ENCODE data around the gene DPP6.

DPP6 gene

GRCh38 chr7:154425271-154425670, 373.1 kb downstream of the DPP6 start:
- no peak overlapping the region for H3K4me3 ChIP-seq (ENCODE audit: low read depth in 1 of 2, low read length in 1 of 2)
- no peaks in the 10 kb centered on the region for H3K9me3 ChIP-seq
- H3K4me1 ChIP-seq (ENCODE audit: control insufficient read depth in 1 of 2, insufficient read depth in 1 of 2, low read depth in 1 of 2, low read length in 1 of 2), result no peaks in the 10 kb centered on the region
- H3K27me3 ChIP-seq, result no peaks in the 10 kb centered on the region
- no peak for TF ChIP-seq CTCF (IDR thresholded peaks at IDR 0.05)
- no peak overlapping the region for H3K27ac ChIP-seq
- H3K36me3 ChIP-seq, result no peaks in the 10 kb centered on the region

- no peaks in the 10 kb centered on the region for H3K36me3 ChIP-seq
- no peak overlapping the region for H3K27ac ChIP-seq
- H3K4me3 ChIP-seq (ENCODE audit: low read depth in 1 of 2, low read length in 1 of 2), result no peak overlapping the region
- no peaks in the 10 kb centered on the region for H3K4me1 ChIP-seq (ENCODE audit: control insufficient read depth in 1 of 2, insufficient read depth in 1 of 2, low read depth in 1 of 2, low read length in 1 of 2)
- no peaks in the 10 kb centered on the region for H3K9me3 ChIP-seq
- TF ChIP-seq CTCF (IDR thresholded peaks at IDR 0.05), result no peak
- no peaks in the 10 kb centered on the region for H3K27me3 ChIP-seq
Observed at GRCh38 chr7:154426778-154427177, 374.6 kb downstream of the DPP6 start.

- no peak overlapping the region for H3K27ac ChIP-seq
- no peak for TF ChIP-seq CTCF (IDR thresholded peaks at IDR 0.05)
- no peaks in the 10 kb centered on the region for H3K9me3 ChIP-seq
- H3K36me3 ChIP-seq, result no peaks in the 10 kb centered on the region
- H3K4me1 ChIP-seq (ENCODE audit: control insufficient read depth in 1 of 2, insufficient read depth in 1 of 2, low read depth in 1 of 2, low read length in 1 of 2), result no peaks in the 10 kb centered on the region
- no peaks in the 10 kb centered on the region for H3K27me3 ChIP-seq
- no peak overlapping the region for H3K4me3 ChIP-seq (ENCODE audit: low read depth in 1 of 2, low read length in 1 of 2)
Observed at GRCh38 chr7:154427533-154427932, 375.3 kb downstream of the DPP6 start.

- Histone ChIP-seq H3K4me3 (ENCODE audit: low read depth in 1 of 2, low read length in 1 of 2) (no peak overlapping the region), H3K27me3 (no peaks in the 10 kb centered on the region), H3K27ac (no peak overlapping the region), H3K9me3 (no peaks in the 10 kb centered on the region), H3K36me3 (no peaks in the 10 kb centered on the region), H3K4me1 (ENCODE audit: control insufficient read depth in 1 of 2, insufficient read depth in 1 of 2, low read depth in 1 of 2, low read length in 1 of 2) (no peaks in the 10 kb centered on the region)
- TF ChIP-seq CTCF (IDR thresholded peaks at IDR 0.05), result no peak
Observed at GRCh38 chr7:154429666-154430404, 377.6 kb downstream of the DPP6 start.

GRCh38 chr7:154430640-154431039, 378.4 kb downstream of the DPP6 start:
- no peak for TF ChIP-seq CTCF (IDR thresholded peaks at IDR 0.05)
- Histone ChIP-seq H3K36me3 (no peaks in the 10 kb centered on the region), H3K4me1 (ENCODE audit: control insufficient read depth in 1 of 2, insufficient read depth in 1 of 2, low read depth in 1 of 2, low read length in 1 of 2) (no peaks in the 10 kb centered on the region), H3K4me3 (ENCODE audit: low read depth in 1 of 2, low read length in 1 of 2) (no peak overlapping the region), H3K9me3 (no peaks in the 10 kb centered on the region), H3K27me3 (no peaks in the 10 kb centered on the region), H3K27ac (no peak overlapping the region)

All from neutrophil (primary cell).